Colonic mucosa (tissue), 4 donors: ENCODE measurements around the gene IL36B. TPM values are rescaled to one million over a fixed set of nuclear protein-coding genes. Genes with fewer than 3 reads are reported as not detected.

Experiments
- DNase-seq: peaks from one replicate; pipeline ENCODE4 v3.0.0-alpha.2; 2020
- H3K27ac ChIP-seq: fragments of 200-600 bp; one replicate; pipeline ENCODE4 v1.8.0; 2021
- H3K27me3 ChIP-seq: fragments of 200-600 bp; one replicate; pipeline ENCODE4 v1.8.0; 2021
- H3K36me3 ChIP-seq: fragments of 200-600 bp; one replicate; pipeline ENCODE4 v1.8.0; 2021
- H3K4me1 ChIP-seq: fragments of 200-600 bp; one replicate; pipeline ENCODE4 v1.8.0; 2021; ENCODE audit warnings: mild to moderate bottlenecking
- H3K4me3 ChIP-seq: fragments of 200-600 bp; one replicate; pipeline ENCODE4 v1.8.0; 2021
- H3K9ac ChIP-seq, 2 donors: one replicate each; pipeline ENCODE4 v1.7.0; 2013; ENCODE audit warnings: control low read depth in 2 of 2, low read depth in 2 of 2, low read length in 2 of 2
- H3K9me3 ChIP-seq: fragments of 200-600 bp; one replicate; pipeline ENCODE4 v1.8.0; 2021
- intact Hi-C: fragments of 100-400 bp; cut with DNase I; formaldehyde crosslinking; loops from one replicate; pipeline ENCODE4 v1.14.1; 2022
- total RNA-seq, 2 donors: library from RNA; stranded (reverse); fragmentation: NEBNext Ultra II Directional in 1 of 2; extraction: Animal tissue kit (Norgen Biotek cat#: 25700) in 1 of 2; gene quantifications; one replicate each; pipeline ENCODE4 v1.2.1, GENCODE V29; 2021
- TF ChIP-seq, protein P1 (sequence below): fragments of 200-600 bp; IDR thresholded peaks from one replicate; pipeline ENCODE4 v1.8.0; 2022; ENCODE audit warnings: antibody characterized with exemption, mild to moderate bottlenecking
- donor health status: healthy.
- donor health status: DM: no; HTN: no; CAD: no.
- donor health status: DM: no; HTN: no; CAD: no.

IL36B gene
- total RNA-seq, 2 donors from 2014 or later, result not detected

DNA sequence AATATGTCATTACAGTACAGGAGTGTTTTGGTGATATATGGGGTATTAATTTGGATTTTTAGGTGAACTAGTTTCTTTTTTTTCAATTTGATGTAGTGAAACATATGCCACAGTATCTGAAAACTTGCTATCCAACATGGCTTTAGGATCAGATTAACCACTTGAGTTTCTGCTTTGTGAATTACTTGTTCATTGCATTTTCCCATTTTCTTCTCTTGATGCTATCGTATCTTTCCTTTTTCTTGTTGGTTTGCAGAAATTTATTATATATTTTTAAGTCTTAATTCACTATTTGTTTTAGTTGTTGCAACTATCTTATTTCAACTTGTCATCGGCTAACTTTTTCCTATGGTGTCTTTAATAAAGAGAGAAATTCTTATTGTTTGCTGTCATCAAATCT lies 38.6 kb downstream of the IL36B start:
- Histone ChIP-seq H3K4me1 (no peaks in the 10 kb centered on the region), H3K4me3 (no peak overlapping the region), H3K27me3 (no peaks in the 10 kb centered on the region), H3K9ac (no peak overlapping the region), H3K36me3 (no peaks in the 10 kb centered on the region), H3K27ac (no peak overlapping the region), H3K9me3 (no peaks in the 10 kb centered on the region)
- TF ChIP-seq, protein P1, sequence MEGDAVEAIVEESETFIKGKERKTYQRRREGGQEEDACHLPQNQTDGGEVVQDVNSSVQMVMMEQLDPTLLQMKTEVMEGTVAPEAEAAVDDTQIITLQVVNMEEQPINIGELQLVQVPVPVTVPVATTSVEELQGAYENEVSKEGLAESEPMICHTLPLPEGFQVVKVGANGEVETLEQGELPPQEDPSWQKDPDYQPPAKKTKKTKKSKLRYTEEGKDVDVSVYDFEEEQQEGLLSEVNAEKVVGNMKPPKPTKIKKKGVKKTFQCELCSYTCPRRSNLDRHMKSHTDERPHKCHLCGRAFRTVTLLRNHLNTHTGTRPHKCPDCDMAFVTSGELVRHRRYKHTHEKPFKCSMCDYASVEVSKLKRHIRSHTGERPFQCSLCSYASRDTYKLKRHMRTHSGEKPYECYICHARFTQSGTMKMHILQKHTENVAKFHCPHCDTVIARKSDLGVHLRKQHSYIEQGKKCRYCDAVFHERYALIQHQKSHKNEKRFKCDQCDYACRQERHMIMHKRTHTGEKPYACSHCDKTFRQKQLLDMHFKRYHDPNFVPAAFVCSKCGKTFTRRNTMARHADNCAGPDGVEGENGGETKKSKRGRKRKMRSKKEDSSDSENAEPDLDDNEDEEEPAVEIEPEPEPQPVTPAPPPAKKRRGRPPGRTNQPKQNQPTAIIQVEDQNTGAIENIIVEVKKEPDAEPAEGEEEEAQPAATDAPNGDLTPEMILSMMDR, result no peak
- no peak for DNase-seq
- intact Hi-C loops, result no loop called here

DNA sequence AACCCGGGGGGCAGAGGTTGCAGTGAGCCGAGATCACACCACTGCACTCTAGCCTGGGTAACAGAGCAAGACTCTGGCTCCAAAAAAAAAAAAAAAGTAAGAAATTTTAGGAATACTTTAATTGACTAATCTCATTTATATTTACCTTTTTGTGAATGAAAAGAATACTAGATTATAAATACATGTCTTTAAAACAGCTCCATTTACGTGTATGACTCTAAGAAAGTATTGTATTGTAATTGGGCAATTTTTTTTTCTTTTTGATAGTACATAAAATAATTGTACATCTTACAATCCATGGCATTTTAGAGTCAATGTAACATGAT lies 39.4 kb downstream of the IL36B start:
- no peaks in the 10 kb centered on the region for H3K9me3 ChIP-seq
- H3K4me3 ChIP-seq, result no peak overlapping the region
- H3K36me3 ChIP-seq, result no peaks in the 10 kb centered on the region
- H3K9ac ChIP-seq, result no peak overlapping the region
- no peaks in the 10 kb centered on the region for H3K27me3 ChIP-seq
- intact Hi-C loops, result no loop called here
- no peaks in the 10 kb centered on the region for H3K4me1 ChIP-seq
- TF ChIP-seq, protein P1, result no peak
- no peak for DNase-seq
- H3K27ac ChIP-seq, result no peak overlapping the region

DNA sequence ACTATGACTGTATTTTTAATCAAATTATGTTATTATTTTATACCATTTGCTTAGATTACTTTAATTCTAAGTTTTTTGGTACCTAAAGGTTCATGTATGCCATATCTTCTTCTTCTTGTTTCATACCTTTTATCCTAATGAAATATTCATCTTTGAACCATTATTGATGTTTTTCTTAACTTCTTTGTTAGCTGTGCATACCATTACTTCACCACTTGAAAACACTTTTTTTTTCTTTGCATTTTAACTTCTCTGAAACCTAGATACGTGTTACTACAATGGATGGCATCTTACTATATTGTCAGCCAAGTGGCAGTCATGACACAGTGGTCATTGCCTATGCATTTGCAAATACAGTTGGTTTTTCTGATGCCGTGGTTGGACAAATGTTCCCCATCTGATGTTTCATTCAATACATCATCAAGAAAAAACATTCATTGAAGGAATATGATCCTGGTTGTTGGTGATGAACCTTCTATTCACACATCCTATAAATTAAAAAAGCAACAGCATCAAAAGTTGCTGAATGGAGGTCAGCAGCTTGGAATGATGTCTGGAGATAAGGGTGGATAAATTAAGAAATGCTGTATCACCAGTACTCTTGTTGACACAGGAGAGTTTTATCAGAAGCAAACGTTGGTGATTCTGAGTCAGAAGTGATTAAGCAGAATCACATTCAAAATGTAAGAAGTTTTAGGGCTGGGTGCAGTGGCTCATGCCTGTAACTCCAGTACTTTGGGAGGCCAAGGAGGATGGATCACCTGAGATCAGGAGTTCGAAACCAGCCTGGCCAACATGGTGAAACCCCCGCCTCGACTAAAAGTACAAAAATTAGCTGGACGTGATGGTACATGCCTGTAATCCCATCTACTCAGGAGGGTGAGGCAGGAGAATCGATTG lies 40.0 kb downstream of the IL36B start:
- H3K4me3 ChIP-seq, result no peak overlapping the region
- no peak overlapping the region for H3K27ac ChIP-seq
- no peak overlapping the region for H3K9ac ChIP-seq
- TF ChIP-seq, protein P1, result no peak
- H3K4me1 ChIP-seq, result no peaks in the 10 kb centered on the region
- DNase-seq, result no peak
- intact Hi-C loops, result no loop called here
- no peaks in the 10 kb centered on the region for H3K9me3 ChIP-seq
- no peaks in the 10 kb centered on the region for H3K27me3 ChIP-seq
- H3K36me3 ChIP-seq, result no peaks in the 10 kb centered on the region

DNA sequence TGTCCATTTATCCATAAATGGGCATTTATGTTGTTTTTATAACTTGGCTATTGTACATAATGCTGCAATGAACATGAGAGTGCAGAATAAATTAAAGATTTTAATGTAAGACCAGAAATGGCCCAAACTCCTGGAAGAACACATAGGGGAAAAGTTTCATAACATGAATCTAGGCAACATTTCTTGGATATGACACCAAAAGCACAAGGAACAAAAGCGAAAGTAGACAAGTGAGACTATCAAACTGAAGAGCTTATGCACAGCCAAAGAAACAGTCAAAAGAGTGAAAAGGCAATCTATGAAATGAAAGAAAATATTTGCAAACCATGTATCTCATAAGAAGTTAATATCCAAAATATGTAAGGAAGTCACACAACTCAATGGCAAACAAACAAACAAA lies 41.6 kb downstream of the IL36B start:
- intact Hi-C loops, result no loop called here
- no peaks in the 10 kb centered on the region for H3K27me3 ChIP-seq
- TF ChIP-seq, protein P1, result no peak

DNA sequence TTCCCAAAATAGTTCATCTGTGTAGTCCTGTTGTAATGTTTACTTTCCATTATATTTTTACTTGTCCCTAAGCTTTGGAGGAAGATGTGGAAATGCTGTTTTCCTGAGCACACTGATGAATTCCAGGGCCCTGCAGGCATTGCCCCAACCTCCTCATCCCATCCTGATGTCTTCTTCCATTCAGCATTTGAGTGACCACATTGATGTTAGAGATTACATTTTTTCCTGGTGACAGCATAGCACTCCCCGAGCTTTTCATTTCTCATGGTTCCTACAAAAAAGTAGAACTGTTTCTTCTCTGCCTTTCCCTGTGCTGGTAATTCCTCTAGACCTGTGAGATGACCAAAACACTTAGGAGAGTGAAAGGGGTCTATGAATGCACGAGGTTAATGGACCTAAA lies 42.6 kb downstream of the IL36B start:
- no peak overlapping the region for H3K9ac ChIP-seq
- H3K9me3 ChIP-seq, result no peaks in the 10 kb centered on the region
- TF ChIP-seq, protein P1, result no peak
- H3K4me1 ChIP-seq, result no peaks in the 10 kb centered on the region
- H3K27ac ChIP-seq, result no peak overlapping the region
- DNase-seq, result no peak
- no peak overlapping the region for H3K4me3 ChIP-seq
- H3K27me3 ChIP-seq, result no peaks in the 10 kb centered on the region
- intact Hi-C loops, result no loop called here
- no peaks in the 10 kb centered on the region for H3K36me3 ChIP-seq

More for the DNA sequence above, 41.6 kb downstream of the IL36B start:
- Histone ChIP-seq H3K4me3 (no peak overlapping the region), H3K9me3 (no peaks in the 10 kb centered on the region), H3K9ac (no peak overlapping the region), H3K4me1 (no peaks in the 10 kb centered on the region), H3K36me3 (no peaks in the 10 kb centered on the region), H3K27ac (no peak overlapping the region)
- DNase-seq, result no peak
